Glutamatergic neuron (in vitro differentiated cells): Measurements from ENCODE around the gene MOB3B. TPM values are rescaled to one million over a fixed set of nuclear protein-coding genes. Genes with fewer than 3 reads are reported as not detected.

Source experiments
- DNase-seq: peaks from one replicate; pipeline ENCODE4 v3.0.0; 2022
- H3K27ac Mint-ChIP-seq: one replicate; pipeline ENCODE4 v1.8.0; 2020; ENCODE audit warnings: mild to moderate bottlenecking, mixed read lengths, inconsistent platforms; ENCODE audit not compliant: unreplicated experiment
- H3K27me3 Mint-ChIP-seq: one replicate; pipeline ENCODE4 v1.8.0; 2020; ENCODE audit warnings: mild to moderate bottlenecking, moderate library complexity, mixed read lengths, inconsistent platforms; ENCODE audit not compliant: unreplicated experiment
- H3K36me3 Mint-ChIP-seq: one replicate; pipeline ENCODE4 v1.8.0; 2020; ENCODE audit warnings: mild to moderate bottlenecking, mixed read lengths, inconsistent platforms; ENCODE audit not compliant: unreplicated experiment
- H3K4me1 Mint-ChIP-seq: one replicate; pipeline ENCODE4 v1.8.0; 2020; ENCODE audit warnings: mild to moderate bottlenecking, low read depth, mixed read lengths, inconsistent platforms; ENCODE audit not compliant: unreplicated experiment
- H3K4me3 Mint-ChIP-seq: one replicate; pipeline ENCODE4 v1.8.0; 2020; ENCODE audit warnings: mild to moderate bottlenecking, mixed read lengths, inconsistent platforms; ENCODE audit not compliant: unreplicated experiment
- H3K9me3 Mint-ChIP-seq: one replicate; pipeline ENCODE4 v1.8.0; 2020; ENCODE audit warnings: mild to moderate bottlenecking, moderate library complexity, mixed read lengths, inconsistent platforms; ENCODE audit not compliant: unreplicated experiment
- CTCF ChIP-seq: fragments of 200-600 bp; sonication (generic); IDR thresholded peaks from one replicate; pipeline ENCODE4 v1.5.0; 2021; ENCODE audit not compliant: partially characterized antibody, unreplicated experiment
- total RNA-seq: library from RNA; stranded (reverse); fragmentation: NEBNext Ultra II Directional; extraction: Animal tissue kit (Norgen Biotek cat#: 25700); gene quantifications from one replicate; pipeline ENCODE4 v1.2.1, GENCODE V29; 2021; ENCODE audit not compliant: unreplicated experiment

The MOB3B gene
- total RNA-seq, 1 donor from 2014 or later = 1.8 TPM

- H3K4me3 Mint-ChIP-seq = no peak overlapping the region
- no peak for TF ChIP-seq CTCF
- H3K4me1 Mint-ChIP-seq = no peaks in the 10 kb centered on the region
- DNase-seq = no peak
- H3K9me3 Mint-ChIP-seq = no peaks in the 10 kb centered on the region
- H3K27me3 Mint-ChIP-seq = no peaks in the 10 kb centered on the region
- H3K36me3 Mint-ChIP-seq = no peaks in the 10 kb centered on the region
- no peak overlapping the region for H3K27ac Mint-ChIP-seq
These were observed 134.1 kb downstream of the MOB3B start for GRCh38 chr9:27395484-27395921.

- no peak for DNase-seq
- no peaks in the 10 kb centered on the region for H3K27me3 Mint-ChIP-seq
- no peaks in the 10 kb centered on the region for H3K9me3 Mint-ChIP-seq
- no peak overlapping the region for H3K27ac Mint-ChIP-seq
- no peaks in the 10 kb centered on the region for H3K4me1 Mint-ChIP-seq
- no peaks in the 10 kb centered on the region for H3K36me3 Mint-ChIP-seq
- H3K4me3 Mint-ChIP-seq = no peak overlapping the region
- TF ChIP-seq CTCF = no peak
These were observed 134.8 kb downstream of the MOB3B start for GRCh38 chr9:27394826-27395201.

- no peaks in the 10 kb centered on the region for H3K36me3 Mint-ChIP-seq
- DNase-seq = no peak
- no peaks in the 10 kb centered on the region for H3K9me3 Mint-ChIP-seq
- no peaks in the 10 kb centered on the region for H3K27me3 Mint-ChIP-seq
- no peak overlapping the region for H3K4me3 Mint-ChIP-seq
- no peak for TF ChIP-seq CTCF
- peaks cover 3% of the 10 kb centered on the region for H3K4me1 Mint-ChIP-seq
- no peak overlapping the region for H3K27ac Mint-ChIP-seq
These were observed 135.3 kb downstream of the MOB3B start for GRCh38 chr9:27394154-27394825.

GRCh38 chr9:27393054-27393846, 136.4 kb downstream of the MOB3B start:
- no peaks in the 10 kb centered on the region for H3K36me3 Mint-ChIP-seq
- no peak overlapping the region for H3K27ac Mint-ChIP-seq
- H3K27me3 Mint-ChIP-seq = peaks cover 2% of the 10 kb centered on the region
- H3K9me3 Mint-ChIP-seq = no peaks in the 10 kb centered on the region
- no peak overlapping the region for H3K4me3 Mint-ChIP-seq
- TF ChIP-seq CTCF = no peak
- H3K4me1 Mint-ChIP-seq = peaks cover 8% of the 10 kb centered on the region
- DNase-seq = no peak

GRCh38 chr9:27392451-27392850, 137.2 kb downstream of the MOB3B start:
- no peaks in the 10 kb centered on the region for H3K9me3 Mint-ChIP-seq
- no peaks in the 10 kb centered on the region for H3K36me3 Mint-ChIP-seq
- H3K4me3 Mint-ChIP-seq = no peak overlapping the region
- peaks cover 2% of the 10 kb centered on the region for H3K27me3 Mint-ChIP-seq
- no peak for TF ChIP-seq CTCF
- no peak overlapping the region for H3K27ac Mint-ChIP-seq
- peaks cover 8% of the 10 kb centered on the region for H3K4me1 Mint-ChIP-seq
- DNase-seq = no peak
